Measurements from ENCODE around the gene CRHR1.

GRCh38 chr17:45764479-45764878 lies 19.6 kb upstream of the CRHR1 start:
- no peak for TF ChIP-seq CTCF (IDR thresholded peaks at IDR 0.05)
- TF ChIP-seq POLR2AphosphoS5 (IDR thresholded peaks at IDR 0.05) = no peak
- no peak for TF ChIP-seq EP300 (IDR thresholded peaks at IDR 0.05)

Data from upper lobe of left lung (tissue), 4 donors.